Measurements from ENCODE around the gene SNX22.
A peak's percentile ranks its signal among the peaks of the same experiment; 100 is the strongest.

Gene SNX22

GRCh38 chr15:64162869-64163658 is 11.5 kb downstream of the SNX22 start, which contains the start of gene PPIB:
Gene PPIB, minus strand, starts transcription at chr15:64163022. Its CDS starts 36 bp downstream, at chr15:64162986.
- peak; percentile 44 for TF ChIP-seq CTCF (IDR thresholded peaks at IDR 0.05)
- Histone ChIP-seq H3K27ac (peak within 1 kb of the TSS; percentile 77), H3K4me3 (ENCODE audit: low read depth, low read length) (peak within 1 kb of the TSS; percentile 95), H3K27me3 (ENCODE audit: control insufficient read depth, insufficient read depth, low read length) (no peaks in the 10 kb centered on the region), H3K4me1 (no peaks in the 10 kb centered on the region), H3K36me3 (ENCODE audit: control insufficient read depth, insufficient read depth, low read length) (no peaks in the 10 kb centered on the region), H3K9ac (no peak within 1 kb of the TSS), H3K79me2 (no peaks in the 10 kb centered on the region), H3K9me3 (ENCODE audit: control insufficient read depth, low read length) (no peaks in the 10 kb centered on the region), H2AFZ (peak within 1 kb of the TSS; percentile 93), H3K4me2 (ENCODE audit: low read length) (peak within 1 kb of the TSS; percentile 86)

- H3K27me3 ChIP-seq (ENCODE audit: control insufficient read depth, insufficient read depth, low read length) = no peaks in the 10 kb centered on the region
- H3K9me3 ChIP-seq (ENCODE audit: control insufficient read depth, low read length) = no peaks in the 10 kb centered on the region
- no peak for TF ChIP-seq CTCF (IDR thresholded peaks at IDR 0.05)
- no peaks in the 10 kb centered on the region for H3K36me3 ChIP-seq (ENCODE audit: control insufficient read depth, insufficient read depth, low read length)
- no peak overlapping the region for H3K9ac ChIP-seq
- H3K79me2 ChIP-seq = no peaks in the 10 kb centered on the region
- peak overlapping the region; percentile 93 for H2AFZ ChIP-seq
- H3K4me1 ChIP-seq = no peaks in the 10 kb centered on the region
- H3K4me3 ChIP-seq (ENCODE audit: low read depth, low read length) = peak overlapping the region; percentile 95
- peak overlapping the region; percentile 84 for H3K4me2 ChIP-seq (ENCODE audit: low read length)
- peak overlapping the region; percentile 67 for H3K27ac ChIP-seq
Measured at GRCh38 chr15:64163659-64164362, 12.3 kb downstream of the SNX22 start.

GRCh38 chr15:64164436-64164835 is 12.9 kb downstream of the SNX22 start:
- Histone ChIP-seq H3K27me3 (ENCODE audit: control insufficient read depth, insufficient read depth, low read length) (no peaks in the 10 kb centered on the region), H2AFZ (no peak overlapping the region), H3K9me3 (ENCODE audit: control insufficient read depth, low read length) (no peaks in the 10 kb centered on the region), H3K9ac (no peak overlapping the region), H3K4me3 (ENCODE audit: low read depth, low read length) (no peak overlapping the region), H3K4me1 (no peaks in the 10 kb centered on the region), H3K27ac (no peak overlapping the region), H3K36me3 (ENCODE audit: control insufficient read depth, insufficient read depth, low read length) (no peaks in the 10 kb centered on the region), H3K79me2 (no peaks in the 10 kb centered on the region), H3K4me2 (ENCODE audit: low read length) (no peak overlapping the region)
- TF ChIP-seq CTCF (IDR thresholded peaks at IDR 0.05) = no peak

GRCh38 chr15:64166102-64166890 is 14.8 kb downstream of the SNX22 start:
- Histone ChIP-seq H3K4me3 (ENCODE audit: low read depth, low read length) (no peak overlapping the region), H3K27me3 (ENCODE audit: control insufficient read depth, insufficient read depth, low read length) (no peaks in the 10 kb centered on the region), H3K79me2 (no peaks in the 10 kb centered on the region), H2AFZ (no peak overlapping the region), H3K9me3 (ENCODE audit: control insufficient read depth, low read length) (no peaks in the 10 kb centered on the region), H3K27ac (no peak overlapping the region), H3K36me3 (ENCODE audit: control insufficient read depth, insufficient read depth, low read length) (no peaks in the 10 kb centered on the region), H3K4me1 (no peaks in the 10 kb centered on the region), H3K9ac (no peak overlapping the region), H3K4me2 (ENCODE audit: low read length) (no peak overlapping the region)
- no peak for TF ChIP-seq CTCF (IDR thresholded peaks at IDR 0.05)

All from parathyroid adenoma (tissue), 2 donors.